GM20000 (cell line): ENCODE data around the gene GPR3.

Experiments
- DNase-seq: peaks from one replicate; pipeline ENCODE4 v3.0.0; 2012; ENCODE audit warnings: low spot score
- CTCF ChIP-seq: IDR thresholded peaks from 2 replicates; pipeline ENCODE4 v1.5.1; 2012; ENCODE audit warnings: mild to moderate bottlenecking, control low read depth; ENCODE audit errors: extremely low read depth, missing control alignments

Gene GPR3

GRCh38 chr1:27436204-27437159 lies 44.1 kb downstream of the GPR3 start:
- no peak for TF ChIP-seq CTCF
- DNase-seq: no peak

GRCh38 chr1:27438621-27439061 lies 46.2 kb downstream of the GPR3 start:
- DNase-seq: no peak
- TF ChIP-seq CTCF: no peak

GRCh38 chr1:27439150-27439549 lies 46.7 kb downstream of the GPR3 start:
- no peak for DNase-seq
- no peak for TF ChIP-seq CTCF

GRCh38 chr1:27444632-27445031 lies 52.2 kb downstream of the GPR3 start:
- no peak for TF ChIP-seq CTCF
- no peak for DNase-seq
